Brain microvascular endothelial cell (primary cell): Measurements from ENCODE around the gene APBB2.

ENCODE experiments used
- DNase-seq: peaks from one replicate; pipeline ENCODE4 v3.0.0-alpha.2; 2020
- H3K27ac ChIP-seq: fragments of 250-450 bp; sonication (Bioruptor Pico); 2 replicates; pipeline ENCODE4 v1.5.1; 2020; ENCODE audit warnings: mild to moderate bottlenecking, moderate library complexity
- H3K27me3 ChIP-seq: fragments of 250-450 bp; sonication (Bioruptor Pico); replicated peaks from 2 replicates; pipeline ENCODE4 v1.5.1; 2020; ENCODE audit warnings: mild to moderate bottlenecking
- H3K36me3 ChIP-seq: fragments of 250-450 bp; sonication (Bioruptor Pico); replicated peaks from 2 replicates; pipeline ENCODE4 v1.5.1; 2020; ENCODE audit warnings: mild to moderate bottlenecking
- H3K4me3 ChIP-seq: 2 replicates; pipeline ENCODE4 v1.5.1; 2011; ENCODE audit warnings: low read depth, mild to moderate bottlenecking, control low read depth, low read length, moderate library complexity
- in situ Hi-C: cut with HindIII; loops from 2 replicates; pipeline ENCODE4 v1.10.0; 2017; ENCODE audit warnings: low sequenced_read_pairs, low pct_ligation_motif_present
- TF ChIP-seq, protein P1 (sequence below): IDR thresholded peaks from 2 replicates; pipeline ENCODE4 v1.5.1; 2011; ENCODE audit warnings: low read depth, mild to moderate bottlenecking, moderate library complexity, low read length, control low read depth, inconsistent platforms; ENCODE audit errors: missing control alignments

The APBB2 gene

DNA sequence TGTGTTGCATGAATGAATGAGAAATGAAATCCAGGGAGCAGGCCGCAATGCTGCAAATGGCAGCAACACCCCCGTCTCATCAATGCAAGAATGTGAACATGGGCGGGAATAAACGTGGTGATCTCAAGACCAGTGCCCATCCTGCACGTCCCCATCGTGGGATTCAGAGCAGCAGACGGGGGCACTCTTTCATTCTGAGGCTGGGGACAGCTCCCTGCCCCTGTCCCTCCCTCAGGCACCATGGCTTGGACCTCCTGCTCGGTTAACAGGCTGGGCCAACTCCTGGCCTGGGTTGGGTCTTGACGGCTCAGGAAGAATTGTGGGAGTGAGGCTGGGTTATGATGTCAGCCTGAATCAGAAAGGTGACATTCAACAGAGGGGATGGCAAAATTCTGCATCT, 385.7 kb downstream of the APBB2 start:
- TF ChIP-seq, protein P1, sequence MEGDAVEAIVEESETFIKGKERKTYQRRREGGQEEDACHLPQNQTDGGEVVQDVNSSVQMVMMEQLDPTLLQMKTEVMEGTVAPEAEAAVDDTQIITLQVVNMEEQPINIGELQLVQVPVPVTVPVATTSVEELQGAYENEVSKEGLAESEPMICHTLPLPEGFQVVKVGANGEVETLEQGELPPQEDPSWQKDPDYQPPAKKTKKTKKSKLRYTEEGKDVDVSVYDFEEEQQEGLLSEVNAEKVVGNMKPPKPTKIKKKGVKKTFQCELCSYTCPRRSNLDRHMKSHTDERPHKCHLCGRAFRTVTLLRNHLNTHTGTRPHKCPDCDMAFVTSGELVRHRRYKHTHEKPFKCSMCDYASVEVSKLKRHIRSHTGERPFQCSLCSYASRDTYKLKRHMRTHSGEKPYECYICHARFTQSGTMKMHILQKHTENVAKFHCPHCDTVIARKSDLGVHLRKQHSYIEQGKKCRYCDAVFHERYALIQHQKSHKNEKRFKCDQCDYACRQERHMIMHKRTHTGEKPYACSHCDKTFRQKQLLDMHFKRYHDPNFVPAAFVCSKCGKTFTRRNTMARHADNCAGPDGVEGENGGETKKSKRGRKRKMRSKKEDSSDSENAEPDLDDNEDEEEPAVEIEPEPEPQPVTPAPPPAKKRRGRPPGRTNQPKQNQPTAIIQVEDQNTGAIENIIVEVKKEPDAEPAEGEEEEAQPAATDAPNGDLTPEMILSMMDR, result no peak
- no peak overlapping the region for H3K4me3 ChIP-seq
- DNase-seq, result no peak
- H3K27ac ChIP-seq, result no peak overlapping the region
- in situ Hi-C loops, result no loop called here
- H3K27me3 ChIP-seq, result no peaks in the 10 kb centered on the region
- H3K36me3 ChIP-seq, result peaks cover 78% of the 10 kb centered on the region

GRCh38 chr4:40827758-40828157, 386.6 kb downstream of the APBB2 start:
- TF ChIP-seq, protein P1, result no peak
- no peak overlapping the region for H3K4me3 ChIP-seq
- H3K27ac ChIP-seq, result no peak overlapping the region
- no peaks in the 10 kb centered on the region for H3K27me3 ChIP-seq
- no peak for DNase-seq
- in situ Hi-C loops, result no loop called here
- H3K36me3 ChIP-seq, result peaks cover 78% of the 10 kb centered on the region

GRCh38 chr4:40826821-40827220, 387.5 kb downstream of the APBB2 start:
- in situ Hi-C loops, result no loop called here
- Histone ChIP-seq H3K27me3 (no peaks in the 10 kb centered on the region), H3K4me3 (no peak overlapping the region), H3K36me3 (peaks cover 82% of the 10 kb centered on the region), H3K27ac (no peak overlapping the region)
- DNase-seq, result no peak
- TF ChIP-seq, protein P1, result no peak

- Histone ChIP-seq H3K27me3 (no peaks in the 10 kb centered on the region), H3K27ac (no peak overlapping the region), H3K4me3 (no peak overlapping the region), H3K36me3 (peaks cover 89% of the 10 kb centered on the region)
- no peak for DNase-seq
- in situ Hi-C loops, result no loop called here
- TF ChIP-seq, protein P1, result no peak
These were observed 389.1 kb downstream of the APBB2 start for GRCh38 chr4:40825014-40825838.

GRCh38 chr4:40822420-40823166, 391.7 kb downstream of the APBB2 start:
- in situ Hi-C loops, result no loop called here
- TF ChIP-seq, protein P1, result no peak
- no peak overlapping the region for H3K27ac ChIP-seq
- H3K27me3 ChIP-seq, result no peaks in the 10 kb centered on the region
- DNase-seq, result no peak
- no peak overlapping the region for H3K4me3 ChIP-seq
- peaks cover 85% of the 10 kb centered on the region for H3K36me3 ChIP-seq
